GM18951 (cell line): ENCODE data around the gene ZNF70.

Experiments used
- POLR2A ChIP-seq: IDR thresholded peaks from 4 replicates; pipeline ENCODE4 v1.6.1; 2011; ENCODE audit warnings: mild to moderate bottlenecking; ENCODE audit not compliant: insufficient read length, insufficient read depth; ENCODE audit errors: extremely low read depth
- in situ Hi-C: fragments of 300-500 bp; cut with MboI; formaldehyde crosslinking; loops from one replicate; pipeline ENCODE4 v1.12.0; 2022; ENCODE audit warnings: low sequenced_read_pairs, mixed read lengths, inconsistent platforms; ENCODE audit not compliant: unreplicated experiment

ZNF70 gene

DNA sequence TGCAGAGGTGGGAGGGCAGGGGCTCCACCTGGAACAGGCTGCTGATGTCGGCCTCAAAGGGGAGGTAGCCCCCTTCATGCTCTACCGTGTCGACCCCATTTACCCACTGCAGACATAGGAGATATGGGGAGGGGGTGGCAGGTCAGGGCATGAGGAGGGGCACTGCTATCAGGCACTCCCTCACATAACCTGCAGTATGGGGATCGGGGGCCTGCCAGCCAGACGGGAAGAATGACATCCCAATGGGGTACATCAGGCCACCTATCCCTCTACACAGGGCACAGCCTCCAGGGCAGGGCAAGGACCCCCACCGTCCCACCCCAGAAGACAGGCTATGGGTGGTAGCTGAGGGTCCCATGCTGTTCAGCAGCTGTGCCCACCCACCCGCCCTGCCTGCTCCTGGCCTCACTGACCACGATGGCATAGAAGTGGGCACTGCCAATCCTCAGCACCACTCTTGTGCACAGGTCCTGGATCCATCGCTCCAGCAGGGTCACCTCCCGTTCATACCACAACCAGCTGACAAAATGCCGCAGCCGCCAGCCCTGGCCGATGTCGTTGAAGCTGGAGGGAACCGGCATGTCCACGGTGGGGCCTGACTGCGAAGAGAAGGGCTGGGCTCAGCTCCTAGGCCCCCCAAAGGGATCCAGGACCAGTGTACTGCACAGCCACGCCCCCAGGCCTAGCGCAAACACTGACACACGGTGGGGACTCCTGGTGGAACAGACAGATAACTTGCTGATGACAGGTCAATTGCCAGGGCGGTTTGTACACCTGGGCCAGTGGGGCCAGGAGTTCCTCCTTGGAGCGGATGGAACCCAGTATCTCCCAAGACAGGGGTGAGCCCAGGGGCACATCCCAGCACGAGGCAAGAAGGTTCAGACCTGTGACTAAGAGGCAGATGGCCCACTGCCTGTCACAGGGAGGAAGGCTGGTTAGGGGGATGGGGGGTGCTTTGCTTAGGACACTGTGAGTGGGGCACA is 36.0 kb downstream of the ZNF70 start:
- in situ Hi-C loops: no loop called here
- TF ChIP-seq POLR2A: no peak

GRCh38 chr22:23713696-23714595 is 37.0 kb downstream of the ZNF70 start:
- TF ChIP-seq POLR2A: no peak
- in situ Hi-C loops: no loop called here

DNA sequence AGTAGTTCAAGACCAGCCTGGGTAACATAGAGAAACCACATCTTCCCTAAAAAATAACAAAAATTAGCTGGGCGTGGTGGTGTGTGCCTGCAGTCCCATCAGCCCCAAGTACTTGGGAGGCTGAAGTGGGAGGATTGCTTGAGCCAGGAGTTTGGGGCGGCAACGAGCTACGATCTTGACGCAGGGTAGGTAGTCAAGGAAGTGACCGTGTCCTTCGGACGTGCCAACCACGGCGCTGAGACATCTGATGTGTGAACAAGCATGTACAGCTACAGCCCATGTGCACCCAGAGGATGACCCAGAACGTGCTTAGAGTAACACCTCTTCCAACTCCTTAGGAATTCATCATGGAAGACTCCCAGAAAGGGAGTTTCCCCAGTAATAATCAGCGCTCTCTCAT is 38.7 kb downstream of the ZNF70 start:
- TF ChIP-seq POLR2A: no peak
- in situ Hi-C loops: no loop called here

GRCh38 chr22:23709107-23709506 is 41.8 kb downstream of the ZNF70 start:
- TF ChIP-seq POLR2A: no peak
- in situ Hi-C loops: no loop called here

DNA sequence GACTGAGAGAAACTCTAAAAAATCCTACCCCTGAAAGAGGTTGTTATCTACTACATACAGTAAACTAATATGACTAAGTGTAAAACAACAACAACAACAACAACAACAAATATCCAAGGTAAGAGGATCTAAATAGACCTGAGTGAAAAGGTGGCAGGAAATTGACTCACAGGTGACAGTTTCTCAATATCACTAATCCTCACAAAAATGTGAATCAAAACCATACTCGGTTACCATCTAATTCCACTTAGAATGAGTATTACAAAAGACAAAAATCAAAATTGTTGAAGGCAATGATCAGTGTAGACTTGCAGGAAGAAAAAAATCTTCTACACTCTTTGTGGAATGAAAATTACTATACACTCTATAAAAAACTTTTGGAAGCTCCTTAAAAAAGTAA is 42.6 kb downstream of the ZNF70 start:
- in situ Hi-C loops: no loop called here
- TF ChIP-seq POLR2A: no peak

DNA sequence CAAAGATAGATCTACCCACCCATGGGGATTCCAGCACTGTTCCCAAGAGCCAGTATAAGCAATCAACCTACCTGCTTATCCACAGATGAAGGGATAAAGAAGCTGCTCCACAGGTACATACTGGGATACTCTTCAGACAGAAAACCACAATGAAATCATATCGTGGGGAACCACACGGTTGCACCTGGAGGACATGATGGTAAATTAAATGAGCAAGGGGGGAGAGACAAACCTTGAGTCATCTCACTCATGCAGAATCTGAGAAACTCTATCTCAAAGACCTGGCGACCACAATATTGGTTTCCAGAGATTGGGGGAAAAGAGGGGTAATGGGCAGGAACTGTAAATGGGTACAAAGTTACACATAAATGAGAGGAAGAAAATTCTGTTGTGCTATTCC is 45.6 kb downstream of the ZNF70 start:
- TF ChIP-seq POLR2A: no peak
- in situ Hi-C loops: no loop called here

DNA sequence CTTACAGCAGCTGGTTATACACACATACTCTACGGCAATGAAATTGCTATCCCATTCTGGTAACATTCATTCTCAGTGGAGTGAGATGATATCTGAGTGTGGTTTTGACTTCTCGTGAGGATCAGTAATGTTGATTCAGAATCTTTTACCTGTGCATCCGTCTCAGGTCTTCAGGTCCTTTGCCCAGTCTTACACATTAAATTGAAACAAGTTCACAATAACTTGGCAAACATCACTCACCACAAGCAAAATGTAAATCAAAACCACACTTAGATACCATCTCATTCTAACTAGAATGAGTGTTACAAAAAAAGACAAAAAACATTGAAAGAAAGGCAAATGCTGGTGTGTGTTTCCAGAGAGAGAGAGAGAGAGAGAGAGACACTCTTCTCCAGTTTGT is 46.1 kb downstream of the ZNF70 start:
- in situ Hi-C loops: no loop called here
- no peak for TF ChIP-seq POLR2A

GRCh38 chr22:23704062-23704461 is 46.9 kb downstream of the ZNF70 start:
- TF ChIP-seq POLR2A: no peak
- in situ Hi-C loops: no loop called here

GRCh38 chr22:23700706-23701105 is 50.2 kb downstream of the ZNF70 start:
- in situ Hi-C loops: no loop called here
- no peak for TF ChIP-seq POLR2A

GRCh38 chr22:23698673-23699235 is 52.2 kb downstream of the ZNF70 start:
- in situ Hi-C loops: no loop called here
- TF ChIP-seq POLR2A: no peak

GRCh38 chr22:23698094-23698493 is 52.8 kb downstream of the ZNF70 start:
- in situ Hi-C loops: no loop called here
- TF ChIP-seq POLR2A: no peak

- no peak for TF ChIP-seq POLR2A
- in situ Hi-C loops: no loop called here
Observed at GRCh38 chr22:23697031-23697970, 53.6 kb downstream of the ZNF70 start.

DNA sequence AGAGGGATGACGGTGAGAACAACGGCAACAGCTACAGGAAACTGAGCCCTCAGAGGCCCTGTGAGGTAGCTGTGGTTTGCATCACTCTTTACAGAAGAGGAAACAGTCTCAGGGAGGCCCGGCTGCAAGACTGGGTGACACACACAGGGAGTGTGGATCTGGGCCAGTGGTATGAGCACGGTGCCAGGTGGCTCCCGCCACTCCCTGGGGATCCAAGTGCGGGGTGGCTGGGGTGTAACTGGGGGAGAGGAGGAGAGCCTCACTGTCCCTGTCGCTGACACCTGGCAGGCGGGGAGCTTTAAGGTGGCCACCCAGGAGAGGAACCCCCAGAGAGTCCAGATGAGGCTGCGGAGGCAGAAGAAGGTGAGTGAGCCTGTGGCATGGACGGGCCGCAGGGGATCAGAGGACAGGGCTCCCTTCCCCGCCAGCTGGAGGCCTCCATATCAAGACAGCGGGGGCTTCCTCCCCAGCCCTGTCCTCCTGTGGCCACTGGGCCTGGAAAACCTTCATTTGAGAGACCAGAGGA is 54.5 kb downstream of the ZNF70 start:
- in situ Hi-C loops: no loop called here
- TF ChIP-seq POLR2A: no peak
